Transverse colon (tissue), 4 donors: ENCODE results near the gene STARD3. TPM values are rescaled to one million over a fixed set of nuclear protein-coding genes. Genes with fewer than 3 reads are reported as not detected.

Source experiments
- DNase-seq: peaks from one replicate; pipeline ENCODE4 v3.0.0-alpha.2; 2019
- H3K27ac ChIP-seq, 4 donors: fragments of 200-600 bp; sonication (generic); 2 replicates each; pipeline ENCODE4 v1.5.1; 2016 to 2018; ENCODE audit warnings: inconsistent platforms in 4 of 4
- H3K27me3 ChIP-seq: fragments of 200-600 bp; sonication (generic); 2 replicates; pipeline ENCODE4 v1.5.1; 2017; ENCODE audit warnings: inconsistent platforms
- H3K36me3 ChIP-seq, 4 donors: fragments of 200-600 bp; sonication (generic); 2 replicates each; pipeline ENCODE4 v1.5.1; 2017 to 2019; ENCODE audit warnings: inconsistent platforms in 4 of 4
- H3K4me1 ChIP-seq, 4 donors: fragments of 200-600 bp; sonication (generic); 2 replicates each; pipeline ENCODE4 v1.5.1; 2017 to 2020; ENCODE audit warnings: inconsistent platforms in 4 of 4
- H3K4me3 ChIP-seq, 4 donors: fragments of 200-600 bp; sonication (generic); 1 replicate in 1 of 4; 2 replicates in 3 of 4; pipeline versions ENCODE4 v1.5.1 to v1.6.1; 2017 to 2019; ENCODE audit warnings: inconsistent platforms in 4 of 4
- H3K9me3 ChIP-seq, 2 donors: fragments of 200-600 bp; sonication (generic); 2 replicates each; pipeline ENCODE4 v1.5.1; 2017 to 2019; ENCODE audit warnings: inconsistent platforms in 2 of 2
- CTCF ChIP-seq, 5 experiments: fragments of 200-600 bp in 3 of 5; fragments of 450-650 bp in 2 of 5; sonication (generic) in 3 of 5; IDR thresholded peaks; 1 replicate in 2 of 5; 2 replicates in 3 of 5; pipeline ENCODE4 v1.5.1; 2016 to 2017; ENCODE audit warnings: antibody characterized with exemption in 5 of 5, inconsistent platforms in 3 of 5, mild to moderate bottlenecking in 2 of 5, moderate library complexity in 1 of 5
- EP300 ChIP-seq: sonication (generic); formaldehyde crosslinking; IDR thresholded peaks from one replicate; pipeline ENCODE4 v1.6.1; 2017; ENCODE audit warnings: antibody characterized with exemption, low read depth
- POLR2A ChIP-seq: fragments of 450-650 bp; IDR thresholded peaks from one replicate; pipeline ENCODE4 v1.6.1; 2016; ENCODE audit warnings: antibody characterized with exemption, mild to moderate bottlenecking, moderate library complexity
- POLR2AphosphoS5 ChIP-seq, 3 donors: sonication (generic); formaldehyde crosslinking; IDR thresholded peaks; one replicate each; pipeline ENCODE4 v1.6.1; 2016; ENCODE audit warnings: antibody characterized with exemption in 3 of 3
- WGBS, 2 donors: methylation state at CpG; one replicate each; pipeline ENCODE4 v1.1.5; 2018; ENCODE audit warnings: low coverage in 1 of 2; 5-methylcytosine and 5-hydroxymethylcytosine counted together
- in situ Hi-C, 4 donors: fragments of 200-750 bp; cut with MboI; loops; one replicate each; pipeline versions ENCODE4 v1.15.0 to v1.15.1; 2017; ENCODE audit warnings: low sequenced_read_pairs in 3 of 4, low pct_ligation_motif_present in 1 of 4, low pct_unique_long_range_greater_than_20kb in 1 of 4
- intact Hi-C: fragments of 100-400 bp; cut with DNase I; formaldehyde crosslinking; loops from one replicate; pipeline ENCODE4 v1.15.1; 2023; ENCODE audit warnings: low total_unique reads
- total RNA-seq, 4 donors: library from RNA; depleted of rRNA; stranded (reverse); fragments of >200 nt; gene quantifications; one replicate each; pipeline ENCODE4 v1.1.0, GENCODE V29; 2016

Gene STARD3
- total RNA-seq, 4 donors from 2014 or later: 63.5 to 193 (median 73.2) TPM

DNA sequence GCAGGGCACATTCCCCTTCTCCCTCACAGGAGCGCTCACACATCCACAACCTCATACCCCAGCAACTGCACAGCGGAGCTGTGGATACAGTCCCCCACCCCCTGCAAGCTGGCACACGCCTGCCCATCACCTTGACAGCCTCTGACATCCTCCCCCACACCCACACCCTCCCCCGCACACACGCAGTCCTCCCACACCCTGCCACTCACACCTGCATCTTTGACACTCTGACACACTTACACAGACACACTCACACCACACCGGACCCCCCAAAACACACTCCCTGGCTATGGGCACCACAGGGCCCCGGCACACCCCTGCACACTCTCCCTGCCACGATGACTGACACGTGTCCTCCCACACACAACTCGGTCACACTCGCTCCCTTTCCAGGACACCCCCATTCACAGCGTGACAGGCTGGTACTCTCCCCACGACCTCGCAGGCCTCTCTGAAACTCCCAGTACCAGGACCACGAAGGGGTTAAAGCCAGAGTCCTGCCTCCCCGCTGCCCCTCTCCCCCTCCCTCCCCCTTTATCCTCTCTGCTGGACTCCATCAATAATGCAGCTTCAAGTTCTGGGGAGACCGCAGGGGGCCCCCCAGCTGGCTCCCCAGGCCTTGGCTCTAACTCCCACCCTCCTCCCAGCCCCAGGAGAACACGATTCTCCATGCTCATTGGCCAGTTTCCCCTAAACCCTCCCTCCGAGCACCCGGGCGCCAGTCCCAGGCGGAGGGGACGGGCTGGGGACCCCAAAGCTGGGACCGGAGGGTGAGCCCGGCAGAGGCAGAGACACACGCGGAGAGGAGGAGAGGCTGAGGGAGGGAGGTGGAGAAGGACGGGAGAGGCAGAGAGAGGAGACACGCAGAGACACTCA lies 10.5 kb upstream of the STARD3 start, which contains the start of gene PPP1R1B:
Gene PPP1R1B, plus strand, starts transcription at position 782 of the 876 bp plus-strand sequence. CDS start 441 bp downstream, outside the sequence.
- in situ Hi-C loops: loop anchor here in 3 of 4 donors (10.0 to 25.0 kb wide), 3 partner anchors 111 to 128 kb away; partner anchors contain the start of genes GRB7 (in 1 of the 3) and MIEN1 (in 1 of the 3)
- H3K4me1 ChIP-seq: peaks cover 17 to 64% (median 51%) of the 10 kb centered on the region in 4 donors
- TF ChIP-seq EP300 (no peak), CTCF (IDR thresholded peaks at IDR 0.05) (no peak), POLR2A (peak; percentile 82), POLR2AphosphoS5 (IDR thresholded peaks at IDR 0.05) (peak; percentile 54 to 76 (median 69))
- H3K27ac ChIP-seq: peak within 1 kb of the TSS; percentile 90 to 93 (median 91)
- no peaks in the 10 kb centered on the region for H3K9me3 ChIP-seq
- DNase-seq: peak; percentile 58
- 12% methylated on average over 29 of the region's 29 CpGs; no CpG with 5 or more reads in 1 of the 2 donors for WGBS, 2 donors
- intact Hi-C loops: no loop called here
- H3K27me3 ChIP-seq: peaks cover 49% of the 10 kb centered on the region
- no peaks in the 10 kb centered on the region for H3K36me3 ChIP-seq
- peak within 1 kb of the TSS; percentile 18 to 60 (median 53) for H3K4me3 ChIP-seq

DNA sequence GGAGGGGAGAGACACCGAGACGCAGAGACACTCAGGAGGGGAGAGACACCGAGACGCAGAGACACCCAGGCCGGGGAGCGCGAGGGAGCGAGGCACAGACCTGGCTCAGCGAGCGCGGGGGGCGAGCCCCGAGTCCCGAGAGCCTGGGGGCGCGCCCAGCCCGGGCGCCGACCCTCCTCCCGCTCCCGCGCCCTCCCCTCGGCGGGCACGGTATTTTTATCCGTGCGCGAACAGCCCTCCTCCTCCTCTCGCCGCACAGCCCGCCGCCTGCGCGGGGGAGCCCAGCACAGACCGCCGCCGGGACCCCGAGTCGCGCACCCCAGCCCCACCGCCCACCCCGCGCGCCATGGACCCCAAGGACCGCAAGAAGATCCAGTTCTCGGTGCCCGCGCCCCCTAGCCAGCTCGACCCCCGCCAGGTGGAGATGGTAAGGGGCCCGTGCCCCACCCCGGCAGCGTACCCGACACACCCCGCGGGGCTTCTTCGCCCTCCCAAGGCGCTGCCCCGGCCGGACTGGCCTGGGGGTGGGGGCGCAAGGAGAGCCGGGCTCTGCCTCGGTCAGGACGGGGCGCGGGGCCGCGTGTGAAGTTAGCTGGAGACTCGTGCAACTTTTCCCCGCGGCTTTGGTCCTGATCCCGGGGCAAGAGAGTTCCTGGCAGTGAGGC lies 9.8 kb upstream of the STARD3 start:
- H3K27me3 ChIP-seq: peaks cover 49% of the 10 kb centered on the region
- peaks cover 17 to 70% (median 53%) of the 10 kb centered on the region in 4 donors for H3K4me1 ChIP-seq
- no peaks in the 10 kb centered on the region for H3K9me3 ChIP-seq
- in situ Hi-C loops: loop anchor here in 3 of 4 donors (10.0 to 25.0 kb wide), 3 partner anchors 110 to 128 kb away; partner anchors contain the start of genes GRB7 (in 1 of the 3) and MIEN1 (in 1 of the 3)
- H3K27ac ChIP-seq: peak overlapping the region; percentile 90 to 93 (median 91)
- intact Hi-C loops: no loop called here
- TF ChIP-seq POLR2AphosphoS5 (IDR thresholded peaks at IDR 0.05): no peak
- peak; percentile 17 for TF ChIP-seq POLR2A
- TF ChIP-seq CTCF (IDR thresholded peaks at IDR 0.05): no peak
- no peak for TF ChIP-seq EP300
- 4% methylated on average over 64 of the region's 72 CpGs; no CpG with 5 or more reads in 1 of the 2 donors for WGBS, 2 donors
- no peak for DNase-seq
- peak overlapping the region; percentile 18 to 60 (median 53) for H3K4me3 ChIP-seq
- no peaks in the 10 kb centered on the region for H3K36me3 ChIP-seq

DNA sequence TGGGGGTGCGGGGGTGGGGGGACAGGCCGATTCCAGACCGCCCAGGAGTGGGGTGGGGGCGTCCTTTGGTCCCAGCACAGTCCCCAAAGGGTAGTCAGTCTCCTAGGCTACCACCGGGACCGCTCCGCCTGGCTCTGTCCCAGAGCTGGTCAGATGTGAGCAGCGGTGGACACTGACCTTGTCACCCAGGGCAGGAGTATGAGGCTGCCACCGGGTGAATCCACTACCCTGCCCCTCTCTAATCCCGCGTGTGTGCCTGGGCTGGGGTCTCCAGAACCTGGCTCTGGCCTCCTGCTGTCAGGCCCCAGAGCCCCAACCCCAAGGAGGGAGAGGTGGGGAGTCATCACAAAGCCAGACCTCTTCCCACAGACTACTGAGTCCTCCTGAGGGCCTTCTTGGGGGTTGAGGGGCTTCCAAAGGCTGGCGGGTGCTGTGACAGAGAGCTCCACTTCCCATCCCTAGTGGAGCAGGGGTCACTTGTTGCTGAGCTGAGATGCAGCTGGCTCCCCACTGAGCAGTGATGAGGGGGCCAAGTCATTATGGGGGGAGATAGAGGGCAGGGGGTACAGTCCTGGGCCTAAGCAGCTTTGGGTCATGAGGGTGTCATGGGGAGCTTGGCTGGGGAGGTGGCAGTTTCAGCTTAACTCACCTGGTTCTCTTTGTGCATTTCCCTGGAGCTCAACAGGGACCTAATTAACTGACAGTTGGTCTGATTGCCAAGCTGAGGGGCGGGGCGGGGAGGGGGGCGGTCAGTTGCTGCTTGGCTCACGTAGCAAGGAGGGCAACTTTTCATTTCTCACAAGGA lies 9.0 kb upstream of the STARD3 start:
- Histone ChIP-seq H3K36me3 (no peaks in the 10 kb centered on the region), H3K27me3 (peaks cover 49% of the 10 kb centered on the region), H3K4me3 (peak overlapping the region; percentile 18 to 60 (median 53)), H3K4me1 (peaks cover 17 to 72% (median 53%) of the 10 kb centered on the region in 4 donors), H3K27ac (peak overlapping the region; percentile 90 to 93 (median 91)), H3K9me3 (no peaks in the 10 kb centered on the region)
- intact Hi-C loops: no loop called here
- 41% methylated on average over 11 of the region's 16 CpGs; no CpG with 5 or more reads in 1 of the 2 donors for WGBS, 2 donors
- TF ChIP-seq POLR2A (peak; percentile 85), EP300 (no peak), POLR2AphosphoS5 (IDR thresholded peaks at IDR 0.05) (peak; percentile 61 to 85 (median 62))
- peak; percentile 73 for DNase-seq
- in situ Hi-C loops: loop anchor here in 3 of 4 donors (10.0 to 25.0 kb wide), 3 partner anchors 109 to 127 kb away; partner anchors contain the start of genes GRB7 (in 1 of the 3) and MIEN1 (in 1 of the 3)
